Transverse colon (tissue), 4 donors: ENCODE data around the gene KXD1. TPM values are rescaled to one million over a fixed set of nuclear protein-coding genes. Genes with fewer than 3 reads are reported as not detected.

Experiments
- DNase-seq: peaks from one replicate; pipeline ENCODE4 v3.0.0-alpha.2; 2019
- H3K27ac ChIP-seq, 4 donors: fragments of 200-600 bp; sonication (generic); 2 replicates each; pipeline ENCODE4 v1.5.1; 2016 to 2018; ENCODE audit warnings: inconsistent platforms in 4 of 4
- H3K27me3 ChIP-seq: fragments of 200-600 bp; sonication (generic); 2 replicates; pipeline ENCODE4 v1.5.1; 2017; ENCODE audit warnings: inconsistent platforms
- H3K36me3 ChIP-seq, 4 donors: fragments of 200-600 bp; sonication (generic); 2 replicates each; pipeline ENCODE4 v1.5.1; 2017 to 2019; ENCODE audit warnings: inconsistent platforms in 4 of 4
- H3K4me1 ChIP-seq, 4 donors: fragments of 200-600 bp; sonication (generic); 2 replicates each; pipeline ENCODE4 v1.5.1; 2017 to 2020; ENCODE audit warnings: inconsistent platforms in 4 of 4
- H3K4me3 ChIP-seq, 4 donors: fragments of 200-600 bp; sonication (generic); 1 replicate in 1 of 4; 2 replicates in 3 of 4; pipeline versions ENCODE4 v1.5.1 to v1.6.1; 2017 to 2019; ENCODE audit warnings: inconsistent platforms in 4 of 4
- H3K9me3 ChIP-seq, 2 donors: fragments of 200-600 bp; sonication (generic); 2 replicates each; pipeline ENCODE4 v1.5.1; 2017 to 2019; ENCODE audit warnings: inconsistent platforms in 2 of 2
- CTCF ChIP-seq, 5 experiments: fragments of 200-600 bp in 3 of 5; fragments of 450-650 bp in 2 of 5; sonication (generic) in 3 of 5; IDR thresholded peaks; 1 replicate in 2 of 5; 2 replicates in 3 of 5; pipeline ENCODE4 v1.5.1; 2016 to 2017; ENCODE audit warnings: antibody characterized with exemption in 5 of 5, inconsistent platforms in 3 of 5, mild to moderate bottlenecking in 2 of 5, moderate library complexity in 1 of 5
- EP300 ChIP-seq: sonication (generic); formaldehyde crosslinking; IDR thresholded peaks from one replicate; pipeline ENCODE4 v1.6.1; 2017; ENCODE audit warnings: antibody characterized with exemption, low read depth
- POLR2A ChIP-seq: fragments of 450-650 bp; IDR thresholded peaks from one replicate; pipeline ENCODE4 v1.6.1; 2016; ENCODE audit warnings: antibody characterized with exemption, mild to moderate bottlenecking, moderate library complexity
- POLR2AphosphoS5 ChIP-seq, 3 donors: sonication (generic); formaldehyde crosslinking; IDR thresholded peaks; one replicate each; pipeline ENCODE4 v1.6.1; 2016; ENCODE audit warnings: antibody characterized with exemption in 3 of 3
- WGBS, 2 donors: methylation state at CpG; one replicate each; pipeline ENCODE4 v1.1.5; 2018; ENCODE audit warnings: low coverage in 1 of 2; 5-methylcytosine and 5-hydroxymethylcytosine counted together
- in situ Hi-C, 4 donors: fragments of 200-750 bp; cut with MboI; loops; one replicate each; pipeline versions ENCODE4 v1.15.0 to v1.15.1; 2017; ENCODE audit warnings: low sequenced_read_pairs in 3 of 4, low pct_ligation_motif_present in 1 of 4, low pct_unique_long_range_greater_than_20kb in 1 of 4
- intact Hi-C: fragments of 100-400 bp; cut with DNase I; formaldehyde crosslinking; loops from one replicate; pipeline ENCODE4 v1.15.1; 2023; ENCODE audit warnings: low total_unique reads
- total RNA-seq, 4 donors: library from RNA; depleted of rRNA; stranded (reverse); fragments of >200 nt; gene quantifications; one replicate each; pipeline ENCODE4 v1.1.0, GENCODE V29; 2016

The KXD1 gene
- total RNA-seq, 4 donors from 2014 or later, result 62.1 to 195 (median 98.0) TPM

GRCh38 chr19:18609717-18610051 lies 52.0 kb downstream of the KXD1 start:
- intact Hi-C loops (no loop called here), in situ Hi-C loops (loop anchor here in 1 of 4 donors (25.0 kb wide), 1 partner anchor 203 kb away; no protein-coding TSS in a partner anchor)
- Histone ChIP-seq H3K4me3 (no peak overlapping the region), H3K4me1 (peaks cover 13 to 46% (median 38%) of the 10 kb centered on the region in 4 donors), H3K9me3 (no peaks in the 10 kb centered on the region), H3K27ac (no peak overlapping the region), H3K27me3 (peaks cover 96% of the 10 kb centered on the region), H3K36me3 (no peaks in the 10 kb centered on the region)
- no peak for TF ChIP-seq EP300
- TF ChIP-seq POLR2AphosphoS5 (IDR thresholded peaks at IDR 0.05), result no peak
- no peak for TF ChIP-seq CTCF (IDR thresholded peaks at IDR 0.05)
- TF ChIP-seq POLR2A, result no peak
- 38% methylated on average over 2 of the region's 2 CpGs; no CpG with 5 or more reads in 1 of the 2 donors for WGBS, 2 donors
- no peak for DNase-seq

GRCh38 chr19:18610245-18610555 lies 52.5 kb downstream of the KXD1 start:
- H3K4me3 ChIP-seq, result no peak overlapping the region
- TF ChIP-seq EP300 (no peak), POLR2AphosphoS5 (IDR thresholded peaks at IDR 0.05) (no peak), CTCF (IDR thresholded peaks at IDR 0.05) (no peak), POLR2A (no peak)
- H3K36me3 ChIP-seq, result no peaks in the 10 kb centered on the region
- H3K27ac ChIP-seq, result no peak overlapping the region
- in situ Hi-C loops (loop anchor here in 1 of 4 donors (25.0 kb wide), 1 partner anchor 202 kb away; no protein-coding TSS in a partner anchor), intact Hi-C loops (no loop called here)
- H3K4me1 ChIP-seq, result peaks cover 13 to 46% (median 38%) of the 10 kb centered on the region in 4 donors
- no peaks in the 10 kb centered on the region for H3K9me3 ChIP-seq
- no peak for DNase-seq
- peaks cover 96% of the 10 kb centered on the region for H3K27me3 ChIP-seq
- 27% methylated on average over 3 of the region's 3 CpGs; no CpG with 5 or more reads in 1 of the 2 donors for WGBS, 2 donors

- Histone ChIP-seq H3K27ac (no peak overlapping the region), H3K36me3 (no peaks in the 10 kb centered on the region), H3K4me3 (no peak overlapping the region), H3K4me1 (peaks cover 13 to 46% (median 38%) of the 10 kb centered on the region in 4 donors), H3K9me3 (no peaks in the 10 kb centered on the region), H3K27me3 (peaks cover 96% of the 10 kb centered on the region)
- TF ChIP-seq POLR2AphosphoS5 (IDR thresholded peaks at IDR 0.05) (no peak), EP300 (no peak), CTCF (IDR thresholded peaks at IDR 0.05) (no peak), POLR2A (no peak)
- in situ Hi-C loops, result loop anchor here in 1 of 4 donors (25.0 kb wide), 1 partner anchor 202 kb away; no protein-coding TSS in a partner anchor
- no peak for DNase-seq
- intact Hi-C loops, result no loop called here
- WGBS, 2 donors, result 5% methylated on average over 35 of the region's 45 CpGs; no CpG with 5 or more reads in 1 of the 2 donors
These were observed 53.1 kb downstream of the KXD1 start for GRCh38 chr19:18610556-18611326.

- Histone ChIP-seq H3K4me1 (peaks cover 13 to 41% (median 36%) of the 10 kb centered on the region in 4 donors), H3K9me3 (no peaks in the 10 kb centered on the region), H3K4me3 (peak overlapping the region in 1 of 4 donors; percentile 55), H3K27ac (no peak overlapping the region), H3K27me3 (peaks cover 96% of the 10 kb centered on the region), H3K36me3 (no peaks in the 10 kb centered on the region)
- in situ Hi-C loops (loop anchor here in 1 of 4 donors (25.0 kb wide), 1 partner anchor 201 kb away; no protein-coding TSS in a partner anchor), intact Hi-C loops (no loop called here)
- TF ChIP-seq CTCF (IDR thresholded peaks at IDR 0.05) (no peak), POLR2A (no peak), EP300 (no peak), POLR2AphosphoS5 (IDR thresholded peaks at IDR 0.05) (no peak)
- 5% methylated on average over 27 of the region's 62 CpGs; no CpG with 5 or more reads in 1 of the 2 donors for WGBS, 2 donors
- DNase-seq, result no peak
These were observed 53.8 kb downstream of the KXD1 start for GRCh38 chr19:18611327-18612050.
